ENCODE measurements around the gene MS4A4A.
A peak's percentile ranks its signal among the peaks of the same experiment; 100 is the strongest.

The MS4A4A gene

GRCh38 chr11:60336767-60337391, 56.4 kb downstream of the MS4A4A start:
- no peak for DNase-seq

GRCh38 chr11:60338053-60338452, 57.6 kb downstream of the MS4A4A start:
- no peak for DNase-seq
- Histone ChIP-seq H3K4me3 (ENCODE audit: low read depth, low read length) (no peak overlapping the region), H3K27ac (no peak overlapping the region), H3K36me3 (no peaks in the 10 kb centered on the region), H3K9me3 (ENCODE audit: severe bottlenecking) (no peaks in the 10 kb centered on the region), H3K27me3 (ENCODE audit: insufficient read depth, low read depth, severe bottlenecking) (peaks cover 9% of the 10 kb centered on the region)
- no peak for TF ChIP-seq CTCF (IDR thresholded peaks at IDR 0.05; ENCODE audit: low read depth, low read length)

More at GRCh38 chr11:60336767-60337391, 56.4 kb downstream of the MS4A4A start:
- H3K27ac ChIP-seq: no peak overlapping the region
- no peaks in the 10 kb centered on the region for H3K36me3 ChIP-seq
- H3K27me3 ChIP-seq (ENCODE audit: insufficient read depth, low read depth, severe bottlenecking): peaks cover 9% of the 10 kb centered on the region
- no peak for TF ChIP-seq CTCF (IDR thresholded peaks at IDR 0.05; ENCODE audit: low read depth, low read length)
- no peak overlapping the region for H3K4me3 ChIP-seq (ENCODE audit: low read depth, low read length)
- H3K9me3 ChIP-seq (ENCODE audit: severe bottlenecking): no peaks in the 10 kb centered on the region

GRCh38 chr11:60339356-60339755, 58.9 kb downstream of the MS4A4A start:
- H3K4me3 ChIP-seq (ENCODE audit: low read depth, low read length): no peak overlapping the region
- no peak for TF ChIP-seq CTCF (IDR thresholded peaks at IDR 0.05; ENCODE audit: low read depth, low read length)
- no peak overlapping the region for H3K27ac ChIP-seq
- no peak for DNase-seq
- H3K36me3 ChIP-seq: no peaks in the 10 kb centered on the region
- no peaks in the 10 kb centered on the region for H3K9me3 ChIP-seq (ENCODE audit: severe bottlenecking)
- H3K27me3 ChIP-seq (ENCODE audit: insufficient read depth, low read depth, severe bottlenecking): peaks cover under 1% of the 10 kb centered on the region

- 0 out of 2 replicates have a peak, but pooled peaks have one; percentile 26 for TF ChIP-seq CTCF (IDR thresholded peaks at IDR 0.05; ENCODE audit: low read depth, low read length)
- Histone ChIP-seq H3K27me3 (ENCODE audit: insufficient read depth, low read depth, severe bottlenecking) (peaks cover 5% of the 10 kb centered on the region), H3K9me3 (ENCODE audit: severe bottlenecking) (no peaks in the 10 kb centered on the region), H3K36me3 (no peaks in the 10 kb centered on the region), H3K4me3 (ENCODE audit: low read depth, low read length) (no peak overlapping the region), H3K27ac (no peak overlapping the region)
- DNase-seq: no peak
Measured at GRCh38 chr11:60343094-60343704, 62.7 kb downstream of the MS4A4A start.

GRCh38 chr11:60344146-60344545, 63.7 kb downstream of the MS4A4A start:
- no peak overlapping the region for H3K4me3 ChIP-seq (ENCODE audit: low read depth, low read length)
- TF ChIP-seq CTCF (IDR thresholded peaks at IDR 0.05; ENCODE audit: low read depth, low read length): no peak
- DNase-seq: no peak

More at GRCh38 chr11:60344146-60344545, 63.7 kb downstream of the MS4A4A start:
- Histone ChIP-seq H3K9me3 (ENCODE audit: severe bottlenecking) (no peaks in the 10 kb centered on the region), H3K36me3 (no peaks in the 10 kb centered on the region), H3K27me3 (ENCODE audit: insufficient read depth, low read depth, severe bottlenecking) (peaks cover 13% of the 10 kb centered on the region), H3K27ac (no peak overlapping the region)
